K562 (cell line): ENCODE measurements around the gene SLC25A40. TPM values are rescaled to one million over a fixed set of nuclear protein-coding genes. Genes with fewer than 3 reads are reported as not detected.

ENCODE experiments used
- CBX1 ChIP-seq: sonication (generic); IDR thresholded peaks from 2 replicates; pipeline ENCODE4 v1.6.1; 2016; ENCODE audit warnings: antibody characterized with exemption, low read depth, mild to moderate bottlenecking
- ETS1 ChIP-seq: conservative IDR thresholded peaks from 2 replicates; pipeline ENCODE4 v1.6.1; 2011; ENCODE audit warnings: low read depth, mild to moderate bottlenecking, low read length; ENCODE audit not compliant: control insufficient read depth
- ETV1 ChIP-seq: fragments of 450-650 bp; conservative IDR thresholded peaks from 2 replicates; pipeline ENCODE4 v1.6.1; 2016; ENCODE audit warnings: missing genetic modification characterization, control low read depth, low read depth, missing compliant biosample characterization
- GABPB1 ChIP-seq: sonication (generic); formaldehyde crosslinking; IDR thresholded peaks from 2 replicates; pipeline ENCODE4 v1.8.0; 2022; ENCODE audit warnings: mild to moderate bottlenecking, missing genetic modification reagents
- NFATC3 ChIP-seq: fragments of 450-650 bp; IDR thresholded peaks from 2 replicates; pipeline ENCODE4 v1.6.1; 2017; ENCODE audit warnings: mild to moderate bottlenecking
- NFE2 ChIP-seq: IDR thresholded peaks from 2 replicates; pipeline ENCODE4 v1.6.1; 2014; ENCODE audit warnings: antibody characterized with exemption, low read depth
- NR4A1 ChIP-seq, 2 experiments: fragments of 250-450 bp in 1 of 2; fragments of 450-650 bp in 1 of 2; sonication (Bioruptor Pico) in 1 of 2; IDR thresholded peaks; 2 replicates each; pipeline versions ENCODE4 v1.4.0 to v1.6.1; 2016 to 2020; ENCODE audit warnings: mild to moderate bottlenecking in 2 of 2, missing compliant biosample characterization in 1 of 2, missing genetic modification characterization in 1 of 2, moderate library complexity in 1 of 2
- SMARCE1 ChIP-seq: fragments of 450-650 bp; IDR thresholded peaks from 2 replicates; pipeline ENCODE4 v1.7.1; 2016; ENCODE audit warnings: mild to moderate bottlenecking
- ZFP30 ChIP-seq: fragments of 250-450 bp; sonication (Bioruptor Pico); IDR thresholded peaks from 2 replicates; pipeline ENCODE4 v1.8.0; 2022; ENCODE audit warnings: moderate library complexity, mild to moderate bottlenecking, inconsistent platforms, borderline replicate concordance
- ZKSCAN1 ChIP-seq: fragments of 150-350 bp; IDR thresholded peaks from 2 replicates; pipeline ENCODE4 v1.6.1; 2016; ENCODE audit warnings: low read depth, low read length
- ZNF174 ChIP-seq: fragments of 250-450 bp; sonication (Bioruptor Pico); IDR thresholded peaks from 2 replicates; pipeline ENCODE4 v1.4.0; 2020; ENCODE audit warnings: mild to moderate bottlenecking
- ZNF586 ChIP-seq: fragments of 450-650 bp; formaldehyde crosslinking; conservative IDR thresholded peaks from 2 replicates; pipeline ENCODE4 v1.4.0; 2020; ENCODE audit warnings: mild to moderate bottlenecking, moderate library complexity
- polyA plus RNA-seq, 8 experiments: library from polyadenylated mRNA; depleted of rRNA in 4 of 8; stranded (reverse) in 5 of 8; unstranded in 3 of 8; fragments of >200 nt; fragmentation: Nextera tagmentation in 2 of 8; fragmentation: Illumina TruSeq in 1 of 8; extraction: Ambion mirVana in 2 of 8; extraction: Trizol in 1 of 8; gene quantifications; 2 replicates each; pipeline versions ENCODE4 v1.2.1 to v1.2.3, GENCODE V29; 2011 to 2014; ENCODE audit warnings: inconsistent platforms in 1 of 8, missing spikeins in 1 of 8
- total RNA-seq, 7 experiments: library from RNA; depleted of rRNA in 6 of 7; stranded (reverse); fragments of >200 nt in 6 of 7; fragmentation: Illumina TruSeq in 2 of 7; extraction: Trizol in 2 of 7; gene quantifications; 2 replicates each; pipeline versions ENCODE4 v1.2.1 to v1.2.3, GENCODE V29; 2011 to 2021; ENCODE audit warnings: low replicate concordance in 1 of 7

Gene SLC25A40
- total and polyA plus RNA-seq, 9 of the 15 experiments (the other 6 are each of a cell fraction or from before 2014, with no cell fraction given) = 6.7 to 44.0 (median 26.5) TPM

- TF ChIP-seq ETS1 (no peak), ETV1 (tag) (no peak), SMARCE1 (no peak), NFATC3 (no peak), ZFP30 (CRISPR knock-in tag) (no peak), ZKSCAN1 (no peak), CBX1 (no peak), GABPB1 (no peak), ZNF586 (CRISPR knock-in tag) (no peak), ZNF174 (CRISPR knock-in tag) (no peak), NR4A1 (CRISPR knock-in tag; IDR thresholded peaks at IDR 0.05) (no peak), NR4A1 (tag; IDR thresholded peaks at IDR 0.05) (no peak), NFE2 (no peak; the same call in 1 of the 2 replicates)
These were observed 22.8 kb downstream of the SLC25A40 start (continued) for GRCh38 chr7:87853237-87853864.
